Osteoblast (primary cell): Measurements from ENCODE around the gene VSIG8. TPM values are rescaled to one million over a fixed set of nuclear protein-coding genes. Genes with fewer than 3 reads are reported as not detected.
A peak's percentile ranks its signal among the peaks of the same experiment; 100 is the strongest.

ENCODE experiments used
- DNase-seq: peaks from one replicate; pipeline ENCODE4 v3.0.0; 2011; ENCODE audit warnings: low spot score, mixed read lengths; ENCODE audit not compliant: insufficient read length; ENCODE audit errors: missing footprints
- H2AFZ ChIP-seq: 2 replicates; pipeline ENCODE4 v1.6.0; 2011; ENCODE audit warnings: mild to moderate bottlenecking, low read length
- H3K27ac ChIP-seq: 2 replicates; pipeline ENCODE4 v1.5.1; 2011; ENCODE audit warnings: mild to moderate bottlenecking, low read depth, low read length, moderate library complexity
- H3K27me3 ChIP-seq: 2 replicates; pipeline ENCODE4 v1.6.0; 2012; ENCODE audit warnings: mild to moderate bottlenecking, control low read depth, inconsistent platforms, low read length, moderate library complexity; ENCODE audit not compliant: insufficient read depth
- H3K36me3 ChIP-seq: 2 replicates; pipeline ENCODE4 v1.5.1; 2011; ENCODE audit warnings: mild to moderate bottlenecking, low read length, control low read depth, moderate library complexity; ENCODE audit not compliant: insufficient read depth
- H3K4me1 ChIP-seq: 2 replicates; pipeline ENCODE4 v1.5.1; 2011; ENCODE audit warnings: mild to moderate bottlenecking, low read length, control low read depth, moderate library complexity; ENCODE audit not compliant: insufficient read depth
- H3K4me2 ChIP-seq: 2 replicates; pipeline ENCODE4 v1.6.0; 2011; ENCODE audit warnings: mild to moderate bottlenecking, low read length; ENCODE audit not compliant: insufficient read depth
- H3K4me3 ChIP-seq: fragments of 200-600 bp; sonication (generic); 3 replicates; pipeline ENCODE4 v1.5.1; 2012; ENCODE audit warnings: mild to moderate bottlenecking, low read length, inconsistent platforms; ENCODE audit not compliant: insufficient read depth
- H3K79me2 ChIP-seq: 2 replicates; pipeline ENCODE4 v1.6.0; 2012; ENCODE audit warnings: mild to moderate bottlenecking, low read length, control low read depth, inconsistent platforms; ENCODE audit not compliant: insufficient read depth
- H3K9me3 ChIP-seq: 2 replicates; pipeline ENCODE4 v1.5.1; 2011; ENCODE audit warnings: low read depth, low read length, control low read depth
- H4K20me1 ChIP-seq: 2 replicates; pipeline ENCODE4 v1.6.0; 2012; ENCODE audit warnings: mild to moderate bottlenecking, low read length, control low read depth; ENCODE audit not compliant: insufficient read depth
- total RNA-seq: library from RNA; depleted of rRNA; stranded (reverse); fragments of >200 nt; gene quantifications from 2 replicates; pipeline ENCODE4 v1.2.3, GENCODE V29; 2012
- TF ChIP-seq, protein P1 (sequence below): IDR thresholded peaks from 2 replicates; pipeline ENCODE4 v1.5.1; 2011; ENCODE audit warnings: mild to moderate bottlenecking, low read depth, low read length, moderate library complexity; ENCODE audit errors: extremely low read depth

Gene VSIG8
- total RNA-seq, 1 donor, result not detected

DNA sequence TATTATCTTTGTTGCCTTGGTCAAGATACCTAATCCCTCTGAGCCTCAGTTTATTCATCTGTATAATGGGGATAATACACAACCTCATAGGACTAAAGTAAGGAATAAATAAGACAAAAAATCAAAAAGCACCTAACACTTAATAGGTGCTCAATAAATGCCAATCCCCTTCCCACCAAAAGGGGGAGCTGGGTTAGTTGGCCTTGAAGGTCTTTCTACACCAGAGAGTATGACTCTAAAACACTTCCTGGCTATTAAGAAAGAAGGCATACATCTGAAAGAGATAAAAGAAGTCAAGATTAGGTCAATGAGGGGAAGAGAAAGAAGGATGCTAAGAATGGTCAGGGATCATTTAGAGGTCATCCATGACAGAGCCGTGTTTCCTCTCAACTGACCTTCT, 11.1 kb downstream of the VSIG8 start:
- Histone ChIP-seq H3K27me3 (no peaks in the 10 kb centered on the region), H3K79me2 (no peaks in the 10 kb centered on the region), H3K9me3 (no peaks in the 10 kb centered on the region), H4K20me1 (no peaks in the 10 kb centered on the region), H3K4me3 (no peak overlapping the region), H3K4me1 (peaks cover 34% of the 10 kb centered on the region), H3K36me3 (no peaks in the 10 kb centered on the region), H2AFZ (no peak overlapping the region), H3K27ac (no peak overlapping the region), H3K4me2 (no peak overlapping the region)
- DNase-seq, result no peak
- TF ChIP-seq, protein P1, sequence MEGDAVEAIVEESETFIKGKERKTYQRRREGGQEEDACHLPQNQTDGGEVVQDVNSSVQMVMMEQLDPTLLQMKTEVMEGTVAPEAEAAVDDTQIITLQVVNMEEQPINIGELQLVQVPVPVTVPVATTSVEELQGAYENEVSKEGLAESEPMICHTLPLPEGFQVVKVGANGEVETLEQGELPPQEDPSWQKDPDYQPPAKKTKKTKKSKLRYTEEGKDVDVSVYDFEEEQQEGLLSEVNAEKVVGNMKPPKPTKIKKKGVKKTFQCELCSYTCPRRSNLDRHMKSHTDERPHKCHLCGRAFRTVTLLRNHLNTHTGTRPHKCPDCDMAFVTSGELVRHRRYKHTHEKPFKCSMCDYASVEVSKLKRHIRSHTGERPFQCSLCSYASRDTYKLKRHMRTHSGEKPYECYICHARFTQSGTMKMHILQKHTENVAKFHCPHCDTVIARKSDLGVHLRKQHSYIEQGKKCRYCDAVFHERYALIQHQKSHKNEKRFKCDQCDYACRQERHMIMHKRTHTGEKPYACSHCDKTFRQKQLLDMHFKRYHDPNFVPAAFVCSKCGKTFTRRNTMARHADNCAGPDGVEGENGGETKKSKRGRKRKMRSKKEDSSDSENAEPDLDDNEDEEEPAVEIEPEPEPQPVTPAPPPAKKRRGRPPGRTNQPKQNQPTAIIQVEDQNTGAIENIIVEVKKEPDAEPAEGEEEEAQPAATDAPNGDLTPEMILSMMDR, result no peak

DNA sequence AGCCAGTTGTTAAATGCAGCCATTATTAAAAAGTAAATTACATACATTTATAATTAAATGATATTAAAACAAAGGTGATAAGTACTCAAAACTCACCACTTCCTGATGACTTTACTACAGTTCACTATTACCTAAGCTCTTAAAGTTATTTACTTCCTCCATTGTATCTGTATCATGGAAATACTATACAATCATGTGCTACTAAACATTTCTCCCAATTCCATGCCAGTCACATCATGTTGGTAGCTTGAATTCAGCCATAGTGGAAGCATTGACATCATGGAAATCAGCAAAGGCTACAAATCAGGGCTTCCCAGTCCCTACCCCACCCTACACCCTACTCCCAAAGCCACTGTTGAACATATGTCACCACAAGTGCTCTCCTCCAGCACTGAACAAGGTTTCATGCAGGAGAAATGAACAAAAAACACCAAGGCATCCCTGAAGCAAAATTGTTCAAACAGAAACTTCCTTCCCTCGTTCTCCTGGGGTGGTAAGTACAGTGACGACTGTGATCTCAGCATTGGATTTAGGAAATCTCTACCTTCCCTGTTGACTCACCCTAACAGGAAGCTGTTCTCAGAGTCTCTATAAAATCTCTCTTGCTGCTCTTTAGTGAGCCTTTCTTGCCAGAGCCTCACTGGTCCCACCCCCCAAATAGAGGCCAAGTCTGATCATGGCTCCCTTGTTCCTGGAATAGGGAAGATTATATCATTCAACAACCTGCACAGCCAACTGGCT, 12.7 kb downstream of the VSIG8 start:
- no peaks in the 10 kb centered on the region for H3K36me3 ChIP-seq
- no peak for DNase-seq
- TF ChIP-seq, protein P1, result no peak
- peak overlapping the region; percentile 90 for H3K27ac ChIP-seq
- no peaks in the 10 kb centered on the region for H3K79me2 ChIP-seq
- peak overlapping the region; percentile 67 for H2AFZ ChIP-seq
- H4K20me1 ChIP-seq, result no peaks in the 10 kb centered on the region
- peak overlapping the region; percentile 48 for H3K4me3 ChIP-seq
- no peaks in the 10 kb centered on the region for H3K9me3 ChIP-seq
- peaks cover 28% of the 10 kb centered on the region for H3K4me1 ChIP-seq
- H3K27me3 ChIP-seq, result no peaks in the 10 kb centered on the region
- H3K4me2 ChIP-seq, result peak overlapping the region; percentile 76

DNA sequence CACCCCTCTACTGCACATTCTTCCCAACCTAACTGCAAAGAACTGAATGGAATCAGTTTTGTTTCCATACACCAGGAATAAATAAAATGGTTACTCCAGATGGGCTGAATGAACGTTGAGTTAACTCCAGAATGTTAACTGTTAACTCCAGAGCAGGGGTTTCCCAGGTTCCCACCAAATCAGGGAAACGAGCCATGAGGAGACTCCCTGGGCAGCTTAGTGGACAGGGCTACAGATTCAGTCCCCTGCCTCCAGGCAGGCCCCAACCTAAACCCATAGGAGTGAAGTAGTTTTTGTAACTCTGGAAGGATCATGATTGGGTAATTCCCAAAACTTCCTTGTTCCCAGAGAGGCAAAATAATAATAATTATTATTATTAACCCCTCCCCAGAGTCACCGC, 14.1 kb downstream of the VSIG8 start:
- Histone ChIP-seq H3K79me2 (no peaks in the 10 kb centered on the region), H3K4me1 (peaks cover 19% of the 10 kb centered on the region), H3K4me2 (no peak overlapping the region), H3K9me3 (no peaks in the 10 kb centered on the region), H4K20me1 (no peaks in the 10 kb centered on the region), H3K4me3 (no peak overlapping the region), H2AFZ (no peak overlapping the region), H3K36me3 (no peaks in the 10 kb centered on the region), H3K27me3 (no peaks in the 10 kb centered on the region), H3K27ac (no peak overlapping the region)
- TF ChIP-seq, protein P1, result no peak
- no peak for DNase-seq

DNA sequence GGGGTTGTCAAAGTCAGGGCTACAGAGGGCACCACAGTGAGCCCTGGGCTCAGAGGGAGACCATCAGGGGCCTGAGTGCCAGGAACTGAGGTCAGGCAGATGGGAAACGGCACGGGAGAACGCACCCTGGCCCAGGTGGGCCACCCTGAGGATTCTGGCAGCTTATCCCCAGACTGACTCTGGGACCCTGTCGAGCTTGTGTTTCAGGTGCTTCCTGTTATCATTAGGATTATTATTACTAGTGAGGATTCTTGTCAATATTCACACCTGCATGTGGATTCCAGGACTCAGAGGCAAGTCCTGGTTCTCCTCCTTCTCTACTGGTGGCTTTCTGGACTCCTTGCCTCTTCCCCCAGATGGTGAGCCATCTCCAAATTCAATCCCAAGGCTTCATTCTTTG, 15.2 kb downstream of the VSIG8 start:
- Histone ChIP-seq H3K36me3 (no peaks in the 10 kb centered on the region), H3K9me3 (no peaks in the 10 kb centered on the region), H3K4me3 (no peak overlapping the region), H4K20me1 (no peaks in the 10 kb centered on the region), H3K27me3 (no peaks in the 10 kb centered on the region), H2AFZ (no peak overlapping the region), H3K27ac (no peak overlapping the region), H3K79me2 (no peaks in the 10 kb centered on the region), H3K4me1 (peaks cover 14% of the 10 kb centered on the region), H3K4me2 (no peak overlapping the region)
- TF ChIP-seq, protein P1, result no peak
- DNase-seq, result no peak
